Retinal pigment epithelial cell (primary cell): ENCODE results near the gene ACOT7.

ENCODE experiments used
- DNase-seq: peaks from one replicate; pipeline ENCODE4 v3.0.0-alpha.2; 2010; ENCODE audit warnings: low read depth
- H3K4me3 ChIP-seq: 2 replicates; pipeline ENCODE4 v1.5.1; 2011; ENCODE audit warnings: mild to moderate bottlenecking, low read length, control low read depth, moderate library complexity
- TF ChIP-seq, protein P1 (sequence below): conservative IDR thresholded peaks from 2 replicates; pipeline ENCODE4 v1.5.1; 2011; ENCODE audit warnings: low read depth, low read length, control low read depth, inconsistent platforms

ACOT7 gene

DNA sequence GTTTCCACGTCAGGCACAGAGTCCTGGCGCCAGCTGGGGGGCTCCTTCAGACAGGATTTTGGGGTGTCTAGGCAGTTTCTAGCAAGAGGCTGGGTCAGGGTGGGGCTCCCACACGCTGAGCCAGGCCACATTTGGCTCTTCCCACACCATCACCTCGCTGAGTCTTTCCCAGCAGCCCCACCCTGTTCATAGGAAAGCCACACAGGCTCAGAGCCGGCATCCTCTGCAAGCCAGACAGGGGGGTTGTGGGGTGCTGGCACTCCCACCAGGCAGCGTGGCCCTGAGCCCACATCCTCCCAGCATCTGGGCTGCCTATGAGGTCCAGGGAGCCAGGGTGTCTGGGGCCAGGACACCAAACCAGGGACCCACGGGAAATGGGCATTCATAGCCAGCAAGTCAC lies 129.9 kb downstream of the ACOT7 start:
- H3K4me3 ChIP-seq: no peak overlapping the region
- no peak for DNase-seq

DNA sequence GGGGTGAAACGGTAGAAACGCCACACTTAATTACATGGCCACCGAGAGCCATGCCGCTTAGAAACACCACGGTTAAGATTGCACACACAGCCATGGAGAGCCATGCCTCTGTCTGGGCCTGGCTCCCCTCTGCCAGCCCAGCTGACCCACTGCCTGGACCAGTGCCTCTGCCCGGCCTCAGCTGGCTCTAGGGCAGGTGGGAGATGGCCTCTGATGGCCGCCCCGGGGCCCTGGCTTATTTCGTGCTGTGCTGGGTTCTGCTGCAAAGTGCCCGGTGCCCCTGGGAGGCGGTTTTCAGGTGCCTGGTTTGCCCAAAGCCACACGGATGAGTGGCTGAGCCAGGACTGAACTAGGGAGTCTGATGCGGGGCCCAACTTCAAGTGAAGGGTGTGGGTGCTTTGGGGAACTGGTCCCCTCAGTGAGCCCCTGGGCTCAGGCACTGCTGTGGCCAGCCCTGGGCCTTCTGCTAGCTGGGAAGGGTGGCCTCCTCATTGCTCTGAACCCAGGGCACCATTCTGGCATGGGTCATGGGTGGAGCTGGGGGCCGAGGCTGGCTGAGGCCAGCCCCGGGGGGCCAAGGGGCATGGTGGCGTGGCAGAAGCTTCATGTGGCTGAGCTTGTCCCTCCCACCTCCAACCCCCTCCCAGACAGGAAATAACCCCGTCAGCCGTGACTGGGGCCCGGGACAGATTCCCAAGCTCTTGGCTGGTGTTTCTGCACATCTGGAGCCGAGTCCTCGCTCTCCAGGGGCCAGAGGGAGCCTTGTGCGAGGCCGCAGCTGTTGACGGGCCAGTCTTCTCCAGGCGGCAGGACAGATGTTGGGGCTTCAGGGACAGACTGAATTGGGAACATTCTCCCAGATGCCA lies 130.8 kb downstream of the ACOT7 start:
- no peak for DNase-seq
- TF ChIP-seq, protein P1, sequence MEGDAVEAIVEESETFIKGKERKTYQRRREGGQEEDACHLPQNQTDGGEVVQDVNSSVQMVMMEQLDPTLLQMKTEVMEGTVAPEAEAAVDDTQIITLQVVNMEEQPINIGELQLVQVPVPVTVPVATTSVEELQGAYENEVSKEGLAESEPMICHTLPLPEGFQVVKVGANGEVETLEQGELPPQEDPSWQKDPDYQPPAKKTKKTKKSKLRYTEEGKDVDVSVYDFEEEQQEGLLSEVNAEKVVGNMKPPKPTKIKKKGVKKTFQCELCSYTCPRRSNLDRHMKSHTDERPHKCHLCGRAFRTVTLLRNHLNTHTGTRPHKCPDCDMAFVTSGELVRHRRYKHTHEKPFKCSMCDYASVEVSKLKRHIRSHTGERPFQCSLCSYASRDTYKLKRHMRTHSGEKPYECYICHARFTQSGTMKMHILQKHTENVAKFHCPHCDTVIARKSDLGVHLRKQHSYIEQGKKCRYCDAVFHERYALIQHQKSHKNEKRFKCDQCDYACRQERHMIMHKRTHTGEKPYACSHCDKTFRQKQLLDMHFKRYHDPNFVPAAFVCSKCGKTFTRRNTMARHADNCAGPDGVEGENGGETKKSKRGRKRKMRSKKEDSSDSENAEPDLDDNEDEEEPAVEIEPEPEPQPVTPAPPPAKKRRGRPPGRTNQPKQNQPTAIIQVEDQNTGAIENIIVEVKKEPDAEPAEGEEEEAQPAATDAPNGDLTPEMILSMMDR: no peak
- H3K4me3 ChIP-seq: no peak overlapping the region

More for the DNA sequence above, 129.9 kb downstream of the ACOT7 start:
- TF ChIP-seq, protein P1: no peak

DNA sequence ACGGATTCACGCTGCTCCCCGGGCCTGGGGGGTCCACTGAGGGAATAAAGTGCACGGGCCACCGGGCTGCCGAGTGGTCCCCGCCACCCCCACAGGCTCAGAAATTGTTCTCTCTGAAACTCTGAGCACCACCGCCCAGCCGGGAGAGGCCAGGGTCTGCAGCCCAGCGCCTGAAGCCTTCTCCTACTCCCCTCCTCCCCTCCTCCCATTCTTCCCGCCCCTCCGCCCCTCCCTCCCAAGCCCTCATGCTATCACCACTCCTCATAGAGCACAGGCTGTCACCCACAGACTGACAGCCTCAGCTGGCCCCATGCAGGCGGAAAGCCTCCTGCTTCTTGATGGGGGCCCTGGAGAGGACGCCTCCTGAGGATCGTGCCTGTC lies 132.0 kb downstream of the ACOT7 start:
- peak overlapping the region; percentile 29 for H3K4me3 ChIP-seq
- no peak for DNase-seq
- TF ChIP-seq, protein P1: no peak

DNA sequence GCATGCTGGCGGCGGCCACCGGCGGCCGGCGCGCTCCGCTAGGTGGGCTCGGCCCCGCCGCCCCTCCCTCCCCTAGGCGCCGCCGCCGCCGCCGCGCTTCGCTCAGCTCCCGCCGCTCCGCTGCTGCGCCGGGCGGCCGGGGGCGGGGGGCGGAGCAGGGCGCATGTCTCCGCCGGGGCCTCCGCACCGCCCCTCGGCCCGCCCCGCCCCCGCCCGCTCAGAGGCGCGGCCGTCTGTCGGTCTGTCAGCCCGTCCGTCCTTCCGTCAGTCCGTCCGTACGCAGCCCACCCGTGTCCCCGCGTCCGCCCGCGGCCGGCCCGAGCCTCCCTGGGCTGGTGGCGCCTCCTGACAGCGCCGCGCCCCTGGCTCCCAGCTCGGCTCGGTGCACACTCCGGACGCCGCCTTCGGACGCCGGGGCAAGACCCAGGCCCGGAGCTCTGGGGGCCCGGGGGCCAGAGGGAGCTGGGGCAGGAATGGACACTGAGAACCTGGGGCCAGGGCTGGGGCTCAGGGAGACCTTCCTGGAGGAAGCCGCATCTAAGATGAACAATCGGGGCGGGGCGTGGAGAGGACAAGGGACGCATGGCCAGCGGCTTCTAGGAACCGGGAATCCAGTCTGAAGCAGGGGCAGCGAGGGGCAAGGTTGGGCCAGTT lies 132.5 kb downstream of the ACOT7 start, which contains the start of gene GPR153:
GPR153 (minus strand) TSS at position 138 of the 654 bp plus-strand sequence. CDS start 6,193 bp downstream, outside the sequence.
- DNase-seq: no peak
- peak within 1 kb of the TSS; percentile 38 for H3K4me3 ChIP-seq
- TF ChIP-seq, protein P1: no peak

DNA sequence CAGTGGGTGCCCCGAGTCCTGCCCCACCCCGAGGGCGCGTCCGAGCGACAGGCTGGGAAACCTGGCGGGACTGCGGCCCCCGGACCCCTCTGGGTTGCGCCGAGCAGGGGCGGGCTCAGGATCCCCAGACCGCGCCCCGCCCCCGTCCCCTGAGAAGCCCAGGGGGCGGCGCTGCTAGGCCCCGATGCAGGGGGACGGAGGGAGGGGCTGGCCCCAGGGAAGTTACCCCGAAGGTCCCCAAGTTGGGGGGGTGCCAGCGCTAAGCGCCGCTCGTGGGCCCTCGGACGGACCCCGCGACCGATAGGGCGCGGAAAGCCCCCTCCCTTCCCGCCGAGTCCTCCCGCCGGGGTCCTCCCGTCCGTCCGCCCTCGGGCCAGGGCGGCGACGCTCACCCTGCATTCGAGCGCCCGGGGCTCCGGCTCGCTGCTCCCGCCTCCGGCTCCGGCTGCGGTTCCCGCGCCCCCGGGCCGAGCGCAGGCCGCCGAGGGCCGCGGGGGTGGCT lies 133.1 kb downstream of the ACOT7 start:
- no peak for DNase-seq
- TF ChIP-seq, protein P1: no peak
- peak overlapping the region; percentile 38 for H3K4me3 ChIP-seq

DNA sequence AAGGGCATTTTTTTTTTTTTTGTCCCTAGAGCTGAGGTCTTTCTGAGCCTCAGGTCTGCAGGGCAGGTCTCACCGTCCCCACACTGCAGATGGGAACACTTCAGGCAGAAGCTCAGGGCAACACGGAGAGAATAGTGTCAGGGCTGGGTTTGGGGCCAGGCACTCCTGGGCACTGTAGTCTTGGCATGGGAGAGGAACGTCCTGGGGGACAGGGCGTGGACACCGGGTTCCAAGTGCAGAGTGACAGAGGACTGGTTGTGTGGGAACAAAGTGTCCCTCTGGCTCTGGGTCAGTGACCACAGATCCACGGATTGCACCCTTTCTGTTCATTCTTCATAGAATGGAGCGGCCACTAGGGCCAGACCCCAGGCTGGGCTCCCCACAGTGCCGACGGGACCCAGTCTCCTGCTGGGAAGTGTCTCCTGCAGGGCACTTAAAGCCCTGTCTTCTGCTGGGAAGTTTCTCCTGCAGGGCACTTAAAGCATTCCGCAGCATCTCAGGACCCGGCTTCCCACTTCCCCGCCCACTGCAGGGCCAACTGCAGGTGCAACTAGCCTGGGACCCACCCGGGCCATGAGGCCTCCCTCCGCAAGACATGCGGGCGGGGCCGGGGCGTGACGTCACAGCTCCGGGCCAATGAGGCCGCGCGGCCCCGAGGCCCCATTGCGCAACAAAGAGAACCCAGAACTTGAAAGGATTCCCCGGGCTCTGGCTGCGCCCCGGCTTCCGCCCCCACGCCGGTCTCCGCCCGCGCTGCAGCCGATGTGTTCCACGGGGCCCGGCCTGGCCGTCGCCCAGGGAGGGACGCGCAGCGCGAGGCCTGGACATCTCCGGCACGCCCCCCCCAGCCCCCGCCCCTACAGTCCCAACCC lies 133.8 kb downstream of the ACOT7 start:
- TF ChIP-seq, protein P1: no peak
- no peak for DNase-seq
- peak overlapping the region; percentile 38 for H3K4me3 ChIP-seq
